Adrenal gland (tissue), 5 donors: Measurements from ENCODE around the gene SELENOP.

Experiments used
- CTCF ChIP-seq, 6 experiments: fragments of 450-650 bp in 4 of 6; fragments of 200-600 bp in 2 of 6; sonication (generic) in 1 of 6; IDR thresholded peaks; 1 replicate in 5 of 6; 2 replicates in 1 of 6; pipeline versions ENCODE4 v1.5.1 to v1.8.0; 2016 to 2021; ENCODE audit warnings: antibody characterized with exemption in 6 of 6, mild to moderate bottlenecking in 2 of 6, moderate library complexity in 1 of 6
- POLR2A ChIP-seq, 2 donors: fragments of 450-650 bp; IDR thresholded peaks; one replicate each; pipeline ENCODE4 v1.6.1; 2017; ENCODE audit warnings: antibody characterized with exemption in 2 of 2, mild to moderate bottlenecking in 2 of 2, moderate library complexity in 1 of 2
- donor health status: DM: no; HTN: no; CAD: no.

- no peak for TF ChIP-seq CTCF (IDR thresholded peaks at IDR 0.05)
- no peak for TF ChIP-seq POLR2A (IDR thresholded peaks at IDR 0.05)
Observed at GRCh38 chr5:42781584-42781983, 30.1 kb downstream of the SELENOP start.
